ENCODE results near the gene ZFC3H1.

DNA sequence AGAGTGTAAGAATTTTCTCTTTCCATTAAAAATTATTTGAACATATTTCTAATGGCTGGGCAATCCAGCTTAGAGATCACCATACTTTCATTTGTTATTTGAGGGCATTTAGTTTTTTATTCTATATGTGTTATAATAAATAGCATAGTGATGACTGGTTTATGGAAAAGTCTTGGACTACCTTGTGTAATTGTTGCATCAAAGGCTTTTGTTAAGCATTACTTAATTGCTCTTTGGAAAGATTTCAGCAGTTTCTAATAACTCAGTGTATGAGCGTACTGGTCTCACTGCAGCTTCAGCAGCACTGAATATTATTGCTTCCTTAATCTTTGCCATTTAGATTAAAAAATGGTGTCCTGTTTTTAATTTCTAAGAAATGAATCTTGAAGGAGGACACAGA lies 45.0 kb upstream of the ZFC3H1 start:
- TF ChIP-seq RARB (CRISPR knock-in tag; IDR thresholded peaks at IDR 0.05): no peak
- no peak for TF ChIP-seq ZFP30 (CRISPR knock-in tag; IDR thresholded peaks at IDR 0.05)
- TF ChIP-seq PATZ1 (CRISPR knock-in tag; IDR thresholded peaks at IDR 0.05; ENCODE audit: borderline replicate concordance): no peak
- no peak for TF ChIP-seq TOX (CRISPR knock-in tag; IDR thresholded peaks at IDR 0.05; ENCODE audit: borderline replicate concordance)
- TF ChIP-seq ARNTL (CRISPR knock-in tag; IDR thresholded peaks at IDR 0.05; ENCODE audit: borderline replicate concordance, low read depth): no peak
- TF ChIP-seq POU6F1 (CRISPR knock-in tag; IDR thresholded peaks at IDR 0.05; ENCODE audit: borderline replicate concordance, low read depth): no peak
- no peak for TF ChIP-seq CSRNP3 (CRISPR knock-in tag; IDR thresholded peaks at IDR 0.05)
- TF ChIP-seq ISL1 (CRISPR knock-in tag; IDR thresholded peaks at IDR 0.05): no peak
- no peak for TF ChIP-seq OSR1 (CRISPR knock-in tag; IDR thresholded peaks at IDR 0.05)
- TF ChIP-seq GLIS3 (CRISPR knock-in tag; IDR thresholded peaks at IDR 0.05): no peak
- no peak for TF ChIP-seq CSDC2 (CRISPR knock-in tag; IDR thresholded peaks at IDR 0.05)
- TF ChIP-seq PPARA (CRISPR knock-in tag; IDR thresholded peaks at IDR 0.05; ENCODE audit: borderline replicate concordance): no peak

All from SK-N-SH treated with all-trans-retinoic acid at 6 μM for 48 hours (cell line).